GM18867 (cell line): ENCODE measurements around the gene IL18RAP.
A peak's percentile ranks its signal among the peaks of the same experiment; 100 is the strongest.

Source experiments
- ATAC-seq: cut with Tn5 transposase; IDR thresholded peaks from one replicate; pipeline ENCODE4 v1.9.1; 2021; ENCODE audit warnings: mild to moderate bottlenecking, moderate library complexity; ENCODE audit not compliant: unreplicated experiment

The IL18RAP gene

GRCh38 chr2:102421890-102422759 is 835 bp upstream of the IL18RAP start:
- no peak for ATAC-seq

- no peak for ATAC-seq
These were observed 408 bp downstream of the IL18RAP start for GRCh38 chr2:102423368-102423767.

DNA sequence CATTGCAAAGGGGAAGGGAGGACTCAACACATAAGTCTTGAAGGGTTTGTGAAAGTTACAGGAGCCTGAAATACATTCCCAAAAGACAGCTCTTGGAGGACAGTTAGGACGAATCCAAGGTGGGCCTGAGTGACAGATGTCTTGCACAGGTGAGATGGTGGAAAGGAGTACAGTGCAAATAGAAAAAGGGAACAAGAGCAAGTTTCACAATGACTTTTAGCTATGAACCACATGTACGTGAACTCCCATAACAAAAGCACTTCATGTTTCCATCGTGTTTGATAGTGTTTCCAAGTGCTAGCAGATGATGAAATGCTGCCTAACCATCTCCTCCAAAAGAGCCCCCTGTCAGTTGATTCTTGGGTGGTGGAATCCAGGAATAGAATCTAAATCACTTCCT is 1.8 kb downstream of the IL18RAP start:
- peak; percentile 93 for ATAC-seq

DNA sequence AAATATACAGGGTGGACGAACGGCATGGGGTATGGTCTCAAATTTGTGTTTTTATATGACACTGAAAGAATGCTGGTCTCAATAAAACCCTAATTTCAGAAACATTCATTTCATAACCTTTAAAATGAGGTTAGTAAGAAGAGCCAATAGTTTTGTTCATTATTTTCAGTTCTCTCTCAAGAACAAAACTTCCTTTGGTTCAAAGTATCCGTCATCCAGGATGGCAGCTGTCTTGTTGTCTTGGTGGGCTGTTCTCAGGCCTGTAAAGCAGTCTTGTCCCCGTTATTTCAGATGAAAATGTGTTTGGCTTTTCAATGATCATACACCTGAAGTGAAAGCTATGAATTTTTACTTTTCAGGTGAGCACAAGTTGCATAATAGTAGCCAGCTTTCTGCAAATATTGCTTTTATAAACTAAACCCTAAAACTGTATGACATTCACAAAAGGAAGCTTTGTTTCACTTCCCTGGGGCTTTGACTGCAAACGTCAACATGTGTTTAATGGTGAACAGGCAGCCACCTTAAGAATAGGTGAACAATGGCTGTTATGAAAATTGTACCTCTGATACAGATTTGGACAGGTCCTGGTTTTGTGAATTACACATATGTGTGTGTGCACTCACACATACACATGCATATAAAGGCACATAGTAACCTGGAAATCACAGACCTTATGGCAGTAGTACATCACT is 2.6 kb downstream of the IL18RAP start:
- no peak for ATAC-seq

- ATAC-seq = no peak
These were observed 4.3 kb downstream of the IL18RAP start for GRCh38 chr2:102427249-102427648.

- no peak for ATAC-seq
These were observed 5.6 kb downstream of the IL18RAP start for GRCh38 chr2:102428573-102428972.

- ATAC-seq = no peak
These were observed 9.4 kb downstream of the IL18RAP start for GRCh38 chr2:102432386-102432785.

DNA sequence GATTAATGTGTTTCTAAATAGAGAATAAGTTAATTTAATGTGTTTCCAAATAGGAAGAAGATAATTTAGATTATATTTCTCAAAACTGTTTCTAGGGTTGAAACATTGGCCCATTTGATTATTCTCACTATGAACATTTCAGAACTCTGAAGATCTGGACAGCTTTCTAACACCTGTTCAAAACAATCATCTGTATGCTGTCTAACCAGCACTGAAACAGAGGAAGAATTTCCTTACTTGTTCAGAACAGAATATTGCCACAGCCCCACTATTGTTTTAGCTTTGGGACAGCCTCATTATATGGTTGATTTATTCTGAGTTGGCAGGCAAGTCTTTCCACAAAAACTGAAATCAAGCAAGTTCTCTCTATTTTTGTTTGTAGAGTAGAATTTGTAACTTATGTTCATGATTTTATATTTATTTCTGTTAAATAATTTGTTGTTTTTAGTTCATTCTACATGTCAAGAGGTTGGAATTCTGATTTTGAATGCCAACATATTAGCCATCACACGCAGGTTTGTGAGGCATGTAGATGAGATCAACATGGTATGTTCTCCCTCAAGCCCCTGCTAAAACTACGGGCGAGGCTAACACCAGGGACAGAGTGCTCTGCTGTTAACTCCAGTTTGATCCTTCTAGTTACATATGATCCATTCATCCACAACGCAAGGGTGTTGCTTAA is 11.2 kb downstream of the IL18RAP start:
- no peak for ATAC-seq

DNA sequence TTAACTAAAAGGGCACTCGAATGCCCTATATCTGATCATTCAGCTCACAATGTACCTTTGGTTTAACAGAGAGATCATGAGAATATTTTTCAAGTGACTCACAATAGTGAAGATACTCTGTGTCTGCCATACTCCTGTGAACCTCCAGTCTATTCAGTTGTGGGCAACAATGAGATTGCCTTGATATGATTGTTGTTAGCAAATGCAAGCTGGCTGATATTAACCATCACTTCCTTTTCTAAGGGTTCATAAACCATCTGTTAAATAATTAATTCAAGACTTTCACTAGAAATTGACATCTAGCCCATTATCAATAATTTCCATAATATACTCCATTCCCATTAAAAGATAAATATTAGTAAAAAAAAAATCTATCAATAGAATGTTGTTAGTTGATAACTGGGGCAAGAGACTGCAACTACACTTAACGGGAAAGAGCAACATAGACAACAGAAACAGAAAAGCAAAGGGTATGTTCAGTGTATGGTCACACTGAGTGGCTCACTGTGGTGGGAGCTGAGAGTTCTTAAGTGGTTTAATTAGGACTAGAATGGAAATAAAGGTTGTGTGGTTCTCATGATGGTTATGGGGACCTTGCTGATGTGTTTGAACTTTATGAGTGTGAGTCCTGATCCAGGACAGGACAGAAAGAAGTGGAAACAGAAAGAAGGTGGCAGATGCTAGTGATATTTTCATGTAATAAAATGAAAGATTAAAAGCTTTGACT is 11.9 kb downstream of the IL18RAP start:
- ATAC-seq = no peak

DNA sequence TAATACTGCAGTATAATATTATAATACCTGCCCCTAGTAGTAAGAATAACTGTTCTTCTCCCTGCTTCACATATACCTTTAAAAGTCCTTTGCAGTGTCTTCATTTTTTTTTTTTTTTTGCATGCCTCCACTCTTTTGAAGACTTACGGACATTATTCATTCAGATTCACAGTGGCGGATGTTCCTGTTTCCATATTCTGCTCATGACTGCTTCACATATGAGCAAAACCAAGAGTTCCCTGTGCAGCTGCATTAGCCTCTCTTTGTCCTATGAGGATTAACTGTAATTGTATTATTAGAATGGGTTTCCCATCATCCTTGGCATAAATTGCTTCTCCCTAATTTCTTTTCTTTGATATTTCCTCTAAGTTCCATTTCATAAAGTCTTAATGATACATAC is 12.8 kb downstream of the IL18RAP start:
- no peak for ATAC-seq

- no peak for ATAC-seq
These were observed 13.4 kb downstream of the IL18RAP start for GRCh38 chr2:102436323-102436722.

DNA sequence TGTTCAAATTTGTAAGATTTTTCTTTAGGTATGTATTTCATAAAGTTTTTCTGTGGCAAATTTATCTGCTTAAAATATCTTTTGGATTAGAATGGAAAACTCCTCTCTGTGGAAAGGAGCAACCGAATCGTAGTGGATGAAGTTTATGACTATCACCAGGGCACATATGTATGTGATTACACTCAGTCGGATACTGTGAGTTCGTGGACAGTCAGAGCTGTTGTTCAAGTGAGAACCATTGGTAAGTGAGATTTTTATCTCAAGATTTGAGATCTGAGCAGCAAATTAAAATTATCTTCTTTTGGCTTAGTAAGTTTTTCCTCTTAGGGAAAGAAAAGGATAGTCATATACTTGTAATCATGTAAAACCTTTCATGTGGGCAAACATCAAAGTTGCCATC is 14.2 kb downstream of the IL18RAP start:
- ATAC-seq = no peak

- no peak for ATAC-seq
These were observed 15.2 kb downstream of the IL18RAP start for GRCh38 chr2:102438111-102438510.

DNA sequence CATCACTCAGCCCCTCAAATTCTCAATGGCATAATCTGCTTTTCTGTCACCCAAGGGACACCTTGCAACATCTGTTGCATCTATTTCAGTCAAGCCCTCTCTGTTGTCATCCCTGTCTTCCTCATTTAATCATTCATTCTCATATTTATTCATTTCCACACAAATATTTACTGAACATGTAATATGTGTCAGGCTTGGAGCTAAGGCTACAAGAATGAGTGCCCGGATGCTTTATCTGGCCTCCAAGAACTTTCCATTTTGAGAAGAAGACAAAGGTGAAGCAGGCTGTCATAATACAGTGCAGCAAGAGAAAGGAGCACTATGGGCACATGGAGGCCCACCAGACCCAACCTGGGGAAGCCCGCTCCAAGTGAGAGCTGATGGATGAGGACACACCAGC is 15.6 kb downstream of the IL18RAP start:
- ATAC-seq = no peak

GRCh38 chr2:102439065-102439695 is 16.2 kb downstream of the IL18RAP start:
- ATAC-seq = no peak

- peak; percentile 75 for ATAC-seq
These were observed 20.2 kb downstream of the IL18RAP start for GRCh38 chr2:102442967-102443828.

- ATAC-seq = no peak
These were observed 21.3 kb downstream of the IL18RAP start for GRCh38 chr2:102444233-102444632.

DNA sequence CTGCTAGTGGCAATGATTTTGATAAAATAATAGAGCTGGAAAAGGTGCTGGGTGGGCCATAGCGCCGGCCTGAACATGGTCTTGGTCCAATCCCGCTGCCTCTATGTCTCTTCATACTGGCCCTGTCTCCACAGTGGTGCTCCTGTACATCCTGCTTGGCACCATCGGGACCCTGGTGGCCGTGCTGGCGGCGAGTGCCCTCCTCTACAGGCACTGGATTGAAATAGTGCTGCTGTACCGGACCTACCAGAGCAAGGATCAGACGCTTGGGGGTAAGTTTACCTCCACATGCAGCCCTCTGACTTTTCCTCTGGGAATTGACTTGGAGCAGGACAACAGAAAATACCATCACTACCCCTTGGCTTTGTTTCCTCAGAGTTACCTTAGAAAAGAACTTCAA is 24.0 kb downstream of the IL18RAP start:
- ATAC-seq = no peak

DNA sequence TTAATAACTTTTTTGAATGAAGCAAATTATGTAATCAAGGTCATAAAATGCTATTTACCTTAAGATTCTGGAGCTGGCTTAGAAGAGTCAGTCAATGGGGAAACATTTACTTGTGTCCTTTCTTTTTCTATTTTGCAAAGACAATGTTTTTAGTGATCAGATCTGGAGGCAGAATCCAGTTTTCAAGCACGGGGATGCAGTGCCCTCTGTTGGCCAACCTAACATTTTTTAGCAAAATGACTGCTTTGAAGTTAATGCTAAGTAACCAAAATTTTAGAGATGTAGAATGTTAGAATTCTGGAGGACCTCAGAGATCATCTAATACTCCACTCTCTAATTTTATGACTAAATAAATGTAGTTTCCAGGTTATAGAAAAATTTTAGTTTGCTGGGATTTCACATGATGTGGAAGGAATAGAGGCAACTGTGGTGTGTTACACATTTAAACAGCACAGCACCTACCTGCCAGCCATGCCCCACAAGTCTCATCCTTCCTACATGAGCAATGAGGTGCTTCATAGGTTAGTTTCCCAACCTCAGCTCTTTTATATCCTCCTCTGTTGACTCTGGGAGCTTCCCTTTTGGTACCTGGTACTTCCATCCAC is 26.5 kb downstream of the IL18RAP start:
- ATAC-seq = no peak
